GM21786 (cell line): Measurements from ENCODE around the gene KCNMA1.

ENCODE experiments used
- ATAC-seq: cut with Tn5 transposase; IDR thresholded peaks from one replicate; pipeline ENCODE4 v1.9.1; 2021; ENCODE audit not compliant: unreplicated experiment

Gene KCNMA1

GRCh38 chr10:77383861-77384553, 253.6 kb downstream of the KCNMA1 start:
- ATAC-seq = no peak

GRCh38 chr10:77381750-77382149, 255.9 kb downstream of the KCNMA1 start:
- no peak for ATAC-seq

GRCh38 chr10:77380723-77381122, 256.9 kb downstream of the KCNMA1 start:
- no peak for ATAC-seq

- no peak for ATAC-seq
These were observed 257.4 kb downstream of the KCNMA1 start for GRCh38 chr10:77380191-77380590.

GRCh38 chr10:77378366-77379349, 258.9 kb downstream of the KCNMA1 start:
- no peak for ATAC-seq

DNA sequence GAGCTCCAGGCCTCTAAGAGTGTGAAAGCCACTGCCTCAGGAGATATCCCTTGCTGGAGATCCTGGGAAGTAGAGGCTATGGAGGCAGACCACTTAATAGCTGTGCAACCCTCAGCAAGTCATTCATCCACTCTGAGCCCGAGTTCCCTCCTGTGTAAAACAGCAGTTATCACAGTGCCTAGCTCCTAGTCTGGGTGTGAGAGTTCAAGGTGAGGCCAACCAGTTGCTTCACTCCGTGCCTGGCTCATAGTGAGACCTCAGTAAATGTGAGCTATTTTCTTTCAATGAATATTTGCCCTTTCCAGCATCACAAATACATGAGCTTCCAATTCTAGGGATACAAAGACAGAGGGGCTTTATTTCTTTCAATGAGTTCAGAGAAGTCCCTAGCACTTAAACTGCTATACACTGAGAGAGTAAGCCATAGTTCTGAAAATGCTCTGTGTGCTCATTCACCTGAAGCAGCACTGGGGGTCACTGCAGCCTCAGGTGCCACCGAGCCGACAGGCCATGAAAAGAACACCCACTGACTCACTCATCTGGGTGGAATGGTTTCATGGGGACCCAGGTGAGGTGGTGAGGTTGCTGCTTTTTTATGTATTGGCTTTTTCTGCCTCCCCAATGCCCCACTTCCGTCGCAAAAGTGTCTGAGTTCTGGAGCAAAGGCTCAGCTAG, 259.8 kb downstream of the KCNMA1 start:
- ATAC-seq = no peak

DNA sequence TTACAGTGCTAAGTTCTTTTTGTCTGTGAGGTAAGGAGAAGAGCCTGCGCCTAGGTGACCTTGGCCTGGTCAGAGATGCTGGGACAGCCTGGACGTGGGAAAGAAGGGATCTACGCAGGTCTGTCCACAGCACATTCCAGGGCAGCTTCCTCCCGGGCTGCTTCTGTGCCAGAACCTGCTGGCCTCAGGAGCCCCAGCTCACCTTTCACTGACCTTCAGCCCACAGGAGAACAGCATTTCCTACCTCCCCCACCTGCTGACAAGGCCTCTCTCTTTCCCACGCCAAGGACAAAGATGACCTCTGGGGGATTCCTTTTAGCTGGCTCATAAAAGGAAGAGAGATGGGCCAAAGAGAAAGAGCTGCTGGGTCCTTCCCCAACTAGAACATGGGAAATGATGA, 260.6 kb downstream of the KCNMA1 start:
- ATAC-seq = no peak

GRCh38 chr10:77374189-77374656, 263.4 kb downstream of the KCNMA1 start:
- no peak for ATAC-seq

DNA sequence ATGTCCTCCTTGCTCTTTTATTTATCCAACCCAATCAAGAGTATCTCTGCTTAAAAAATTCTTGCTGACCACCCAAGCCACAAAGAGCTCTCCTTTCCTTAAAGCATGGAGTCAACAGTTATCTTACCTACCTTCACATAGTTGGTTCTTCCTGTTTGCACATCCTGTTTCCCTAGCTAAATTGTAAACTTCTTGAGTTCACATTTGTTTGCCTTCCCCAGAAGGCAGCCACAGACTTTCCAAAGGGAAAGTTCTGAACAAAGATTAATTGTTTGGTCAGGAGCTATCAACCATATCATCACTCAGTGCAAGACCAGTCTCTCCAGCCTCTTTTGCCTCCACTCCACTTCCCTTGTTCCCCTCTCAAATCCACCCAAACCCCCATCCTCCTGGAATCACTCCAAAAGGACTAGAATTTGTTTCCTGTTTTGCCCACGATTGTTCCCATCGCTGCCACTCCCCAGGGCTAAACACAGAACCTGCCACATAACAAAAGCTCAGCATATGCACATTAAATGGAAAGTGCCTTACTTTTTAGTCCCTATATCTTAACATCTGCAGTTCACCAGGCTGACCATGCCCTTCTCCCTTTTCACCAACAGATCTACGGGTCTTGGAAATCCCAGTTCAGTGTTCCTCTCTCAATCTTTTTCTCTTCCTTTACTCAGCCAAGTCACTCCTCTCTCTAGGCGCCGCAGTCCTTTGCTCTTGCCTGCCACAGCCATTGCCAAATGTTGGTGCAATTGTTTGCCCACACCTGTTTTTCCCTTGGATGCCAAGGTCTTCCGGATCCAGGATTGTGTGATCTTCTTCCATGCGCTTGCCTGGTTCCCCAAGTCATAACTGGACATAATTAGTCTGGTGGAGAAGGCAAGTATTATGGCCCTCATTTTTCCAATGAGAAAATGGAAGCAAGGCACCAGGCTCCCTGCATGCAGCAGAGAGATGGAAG, 265.5 kb downstream of the KCNMA1 start:
- no peak for ATAC-seq

DNA sequence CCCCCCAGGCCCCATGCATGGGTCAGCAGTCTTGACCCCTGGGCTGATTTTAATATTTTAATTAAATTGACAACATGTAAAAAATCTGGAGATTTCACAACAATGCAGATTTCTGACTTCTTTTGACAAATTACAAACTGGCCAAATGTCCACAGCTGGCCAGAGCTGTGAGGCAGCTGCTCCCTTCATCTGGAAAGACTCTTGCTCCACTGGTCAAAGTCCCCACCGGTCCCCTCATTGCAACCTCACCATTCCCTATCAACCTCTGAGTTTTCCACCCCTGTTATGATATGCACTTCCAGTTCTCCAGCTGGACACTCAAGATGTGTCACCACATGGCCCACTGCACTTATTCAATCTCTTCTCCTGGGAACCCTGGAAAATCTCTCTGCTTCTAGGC, 266.2 kb downstream of the KCNMA1 start:
- no peak for ATAC-seq

DNA sequence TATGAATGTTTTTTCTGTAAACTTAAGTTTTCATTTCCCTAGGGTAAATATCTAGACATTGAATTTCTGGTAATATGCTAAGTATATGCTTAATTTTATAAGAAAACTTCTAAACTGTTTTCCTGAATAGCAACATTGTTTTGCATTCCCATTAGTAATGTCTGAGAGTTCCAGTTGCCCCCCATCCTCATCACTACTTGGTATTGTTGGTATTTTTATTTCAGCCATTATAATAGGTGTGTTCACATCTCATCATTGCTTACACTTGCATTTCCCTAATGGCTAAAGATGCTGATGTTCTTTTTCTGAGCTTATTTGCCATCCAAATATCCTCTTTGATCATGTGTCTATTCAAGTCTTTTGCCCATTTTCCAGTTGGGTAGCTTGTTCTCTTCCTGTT, 269.6 kb downstream of the KCNMA1 start:
- ATAC-seq = no peak

GRCh38 chr10:77363210-77363609, 274.4 kb downstream of the KCNMA1 start:
- ATAC-seq = no peak

- no peak for ATAC-seq
These were observed 275.8 kb downstream of the KCNMA1 start for GRCh38 chr10:77361831-77362230.

GRCh38 chr10:77361426-77361825, 276.2 kb downstream of the KCNMA1 start:
- no peak for ATAC-seq

- ATAC-seq = no peak
These were observed 276.8 kb downstream of the KCNMA1 start for GRCh38 chr10:77360835-77361234.

DNA sequence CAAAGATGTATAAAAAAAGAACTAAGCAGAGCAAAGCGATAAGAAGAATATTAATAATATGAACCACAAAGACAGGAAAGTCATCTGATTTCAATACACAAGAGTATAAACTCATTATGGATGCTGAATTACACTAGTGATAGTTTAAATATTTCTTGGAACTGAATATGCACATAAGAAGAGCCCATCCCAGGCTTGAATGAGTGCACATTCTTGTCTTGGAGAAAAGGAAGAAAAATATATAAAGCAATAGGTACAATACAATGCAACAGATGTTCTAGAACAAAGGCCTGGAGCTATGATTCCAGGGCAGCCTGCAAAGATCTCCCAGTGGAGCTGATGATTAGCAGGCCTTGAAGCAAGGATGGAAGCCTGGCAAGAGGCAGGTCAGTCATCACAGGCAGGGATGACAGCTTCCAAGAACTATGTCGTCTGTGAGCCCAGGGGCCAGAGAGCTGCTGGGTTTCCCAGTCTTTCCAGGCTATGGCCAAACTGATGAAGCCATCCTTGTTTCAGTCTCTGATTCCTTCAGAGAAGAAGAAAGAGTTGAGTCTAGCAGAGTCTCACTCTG, 277.6 kb downstream of the KCNMA1 start:
- no peak for ATAC-seq

GRCh38 chr10:77359287-77359691, 278.3 kb downstream of the KCNMA1 start:
- ATAC-seq = no peak

GRCh38 chr10:77358656-77359055, 279.0 kb downstream of the KCNMA1 start:
- ATAC-seq = no peak

- no peak for ATAC-seq
These were observed 279.8 kb downstream of the KCNMA1 start for GRCh38 chr10:77357611-77358310.
